ENCODE results near the gene MARCHF9. TPM values are rescaled to one million over a fixed set of nuclear protein-coding genes. Genes with fewer than 3 reads are reported as not detected.

MARCHF9 gene
- total RNA-seq, 1 experiment from 2014 or later, result 19.8 TPM

DNA sequence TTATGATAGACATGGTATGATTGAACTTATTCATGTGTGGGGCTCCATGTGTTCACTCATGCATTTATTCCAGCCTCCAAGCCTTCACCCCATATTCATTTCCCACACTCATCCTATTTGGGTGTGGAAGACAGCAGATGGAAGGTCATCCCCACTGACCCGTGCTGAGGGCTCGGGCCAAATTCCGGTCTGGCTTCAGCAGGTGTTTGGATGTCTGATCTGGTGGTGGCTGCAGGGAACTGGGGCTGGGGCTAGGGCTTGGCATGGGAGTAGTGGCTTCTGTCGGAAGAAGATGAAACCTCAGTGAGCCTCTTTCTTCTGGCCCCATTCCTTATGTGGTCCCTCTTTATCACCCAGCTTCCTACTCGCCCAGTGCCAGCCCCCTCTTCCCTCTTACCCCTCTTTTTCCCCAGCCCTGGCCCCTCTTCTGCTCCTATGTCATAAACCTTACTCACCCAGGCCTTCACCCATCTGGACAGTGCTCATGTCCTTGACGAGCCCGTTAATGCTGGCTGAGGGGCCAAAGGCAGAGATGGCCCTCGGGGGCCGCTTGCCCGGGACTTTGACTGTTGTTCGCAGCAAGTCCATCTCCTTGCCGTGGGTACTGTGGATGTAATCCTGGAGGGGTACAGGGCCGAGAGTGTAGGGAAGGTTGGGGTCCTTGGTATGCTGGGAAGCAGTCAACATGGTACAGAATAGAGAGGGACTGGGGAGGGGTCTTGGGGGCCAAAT, 24.4 kb upstream of the MARCHF9 start:
- BruUV-seq (replicated peaks), result no TSS peak
- no peak for DNase-seq (ENCODE audit: low spot score)
- intact Hi-C loops (cut with micrococcal nuclease; ENCODE audit: unreplicated experiment), result no loop called here
- ChIA-PET POLR2A (ENCODE audit: low non-redundant PET) (no interaction called here), CTCF (no interaction called here)
- no peak for TF ChIP-seq EZH2 (IDR thresholded peaks at IDR 0.05; ENCODE audit: borderline replicate concordance, low read depth, low read length, poor library complexity, severe bottlenecking)
- TF ChIP-seq, protein P1, sequence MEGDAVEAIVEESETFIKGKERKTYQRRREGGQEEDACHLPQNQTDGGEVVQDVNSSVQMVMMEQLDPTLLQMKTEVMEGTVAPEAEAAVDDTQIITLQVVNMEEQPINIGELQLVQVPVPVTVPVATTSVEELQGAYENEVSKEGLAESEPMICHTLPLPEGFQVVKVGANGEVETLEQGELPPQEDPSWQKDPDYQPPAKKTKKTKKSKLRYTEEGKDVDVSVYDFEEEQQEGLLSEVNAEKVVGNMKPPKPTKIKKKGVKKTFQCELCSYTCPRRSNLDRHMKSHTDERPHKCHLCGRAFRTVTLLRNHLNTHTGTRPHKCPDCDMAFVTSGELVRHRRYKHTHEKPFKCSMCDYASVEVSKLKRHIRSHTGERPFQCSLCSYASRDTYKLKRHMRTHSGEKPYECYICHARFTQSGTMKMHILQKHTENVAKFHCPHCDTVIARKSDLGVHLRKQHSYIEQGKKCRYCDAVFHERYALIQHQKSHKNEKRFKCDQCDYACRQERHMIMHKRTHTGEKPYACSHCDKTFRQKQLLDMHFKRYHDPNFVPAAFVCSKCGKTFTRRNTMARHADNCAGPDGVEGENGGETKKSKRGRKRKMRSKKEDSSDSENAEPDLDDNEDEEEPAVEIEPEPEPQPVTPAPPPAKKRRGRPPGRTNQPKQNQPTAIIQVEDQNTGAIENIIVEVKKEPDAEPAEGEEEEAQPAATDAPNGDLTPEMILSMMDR (conservative IDR thresholded peaks at IDR 0.05; ENCODE audit: low read depth, low read length), result no peak
- Histone ChIP-seq H3K4me3 (ENCODE audit: low read depth, low read length, poor library complexity, severe bottlenecking) (no peak overlapping the region), H3K9me3 (ENCODE audit: low read depth, low read length, poor library complexity, severe bottlenecking) (no peaks in the 10 kb centered on the region), H3K36me3 (ENCODE audit: insufficient read depth, low read length, poor library complexity, severe bottlenecking) (no peaks in the 10 kb centered on the region), H3K4me1 (ENCODE audit: insufficient read depth, low read length, poor library complexity, severe bottlenecking) (peaks cover 7% of the 10 kb centered on the region), H3K27ac (ENCODE audit: low read depth, low read length, poor library complexity, severe bottlenecking) (no peak overlapping the region), H3K27me3 (replicated peaks; ENCODE audit: insufficient read depth, low read depth, low read length, poor library complexity) (no peaks in the 10 kb centered on the region)

DNA sequence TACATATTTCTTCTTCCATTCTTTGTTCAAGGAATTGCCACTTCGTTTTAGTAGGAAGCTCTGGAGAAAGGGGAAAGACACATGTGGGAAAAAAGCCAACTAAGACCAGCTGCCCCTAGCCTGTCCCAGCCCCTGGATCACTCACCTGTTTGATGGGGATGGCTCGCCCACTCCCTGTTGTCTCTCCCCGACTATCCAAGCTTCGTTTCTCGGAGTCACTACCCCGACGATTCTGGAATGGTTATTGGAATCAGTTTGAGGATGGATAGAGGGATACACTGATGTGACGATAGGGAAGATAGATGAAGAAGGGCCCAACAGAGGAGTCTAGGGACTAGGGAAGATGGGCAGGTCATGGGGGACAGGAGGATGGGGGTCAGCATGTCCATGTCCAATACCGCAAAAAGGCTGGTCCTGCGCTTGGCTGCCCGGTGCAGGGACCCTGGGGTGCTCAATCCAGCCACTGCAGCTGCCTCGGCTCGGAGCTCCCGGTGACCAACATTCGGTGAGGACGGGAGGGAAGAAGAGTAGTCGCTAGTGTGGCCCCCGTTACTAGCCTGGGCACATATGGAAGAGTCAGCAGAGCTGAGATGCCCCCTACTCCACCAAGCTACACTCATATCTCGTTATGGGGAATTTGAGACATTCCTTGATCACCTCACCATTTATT, 23.4 kb upstream of the MARCHF9 start:
- BruUV-seq (replicated peaks), result no TSS peak
- intact Hi-C loops (cut with micrococcal nuclease; ENCODE audit: unreplicated experiment), result no loop called here
- peaks cover 6% of the 10 kb centered on the region for H3K27me3 ChIP-seq (replicated peaks; ENCODE audit: insufficient read depth, low read depth, low read length, poor library complexity)
- no peak overlapping the region for H3K27ac ChIP-seq (ENCODE audit: low read depth, low read length, poor library complexity, severe bottlenecking)
- no peak overlapping the region for H3K4me3 ChIP-seq (ENCODE audit: low read depth, low read length, poor library complexity, severe bottlenecking)
- POLR2A ChIA-PET (ENCODE audit: low non-redundant PET), result no interaction called here
- TF ChIP-seq, protein P1 (conservative IDR thresholded peaks at IDR 0.05; ENCODE audit: low read depth, low read length), result no peak
- no peak for TF ChIP-seq EZH2 (IDR thresholded peaks at IDR 0.05; ENCODE audit: borderline replicate concordance, low read depth, low read length, poor library complexity, severe bottlenecking)
- peaks cover 10% of the 10 kb centered on the region for H3K4me1 ChIP-seq (ENCODE audit: insufficient read depth, low read length, poor library complexity, severe bottlenecking)
- CTCF ChIA-PET, result no interaction called here
- no peaks in the 10 kb centered on the region for H3K9me3 ChIP-seq (ENCODE audit: low read depth, low read length, poor library complexity, severe bottlenecking)
- H3K36me3 ChIP-seq (ENCODE audit: insufficient read depth, low read length, poor library complexity, severe bottlenecking), result no peaks in the 10 kb centered on the region
- DNase-seq (ENCODE audit: low spot score), result no peak

DNA sequence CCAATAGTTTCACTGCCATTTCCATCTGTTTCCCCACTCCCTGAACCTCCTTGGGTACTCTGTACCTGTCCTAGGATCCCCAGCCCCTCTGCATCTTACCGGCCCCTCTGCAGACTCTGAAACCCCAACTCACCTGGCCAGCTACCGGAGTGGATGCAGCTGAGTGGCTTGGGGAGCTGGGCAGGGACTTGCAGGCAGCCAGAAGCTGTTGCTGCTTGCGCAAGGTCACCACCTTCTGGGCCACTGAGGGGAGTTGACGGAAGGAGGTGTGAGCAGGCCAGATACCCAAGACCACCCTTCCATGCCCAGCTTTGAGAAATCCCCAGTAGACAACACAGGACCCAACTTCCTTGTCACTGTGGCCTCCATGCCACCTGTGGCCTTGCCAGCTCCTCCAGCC, 22.6 kb upstream of the MARCHF9 start:
- ChIA-PET POLR2A (ENCODE audit: low non-redundant PET) (no interaction called here), CTCF (no interaction called here)
- DNase-seq (ENCODE audit: low spot score), result no peak
- intact Hi-C loops (cut with micrococcal nuclease; ENCODE audit: unreplicated experiment), result no loop called here
- Histone ChIP-seq H3K9me3 (ENCODE audit: low read depth, low read length, poor library complexity, severe bottlenecking) (no peaks in the 10 kb centered on the region), H3K36me3 (ENCODE audit: insufficient read depth, low read length, poor library complexity, severe bottlenecking) (no peaks in the 10 kb centered on the region), H3K27ac (ENCODE audit: low read depth, low read length, poor library complexity, severe bottlenecking) (no peak overlapping the region), H3K4me3 (ENCODE audit: low read depth, low read length, poor library complexity, severe bottlenecking) (no peak overlapping the region), H3K4me1 (ENCODE audit: insufficient read depth, low read length, poor library complexity, severe bottlenecking) (peaks cover 15% of the 10 kb centered on the region), H3K27me3 (replicated peaks; ENCODE audit: insufficient read depth, low read depth, low read length, poor library complexity) (peaks cover 13% of the 10 kb centered on the region)
- TF ChIP-seq, protein P1 (conservative IDR thresholded peaks at IDR 0.05; ENCODE audit: low read depth, low read length), result no peak
- no peak for TF ChIP-seq EZH2 (IDR thresholded peaks at IDR 0.05; ENCODE audit: borderline replicate concordance, low read depth, low read length, poor library complexity, severe bottlenecking)
- BruUV-seq (replicated peaks), result no TSS peak

Measured in A673 (cell line).